Right cardiac atrium (tissue), 5 donors: Measurements from ENCODE around the gene MED31. TPM values are rescaled to one million over a fixed set of nuclear protein-coding genes. Genes with fewer than 3 reads are reported as not detected.
"Not testable (repeated sequence)": the region's sequence is repeated elsewhere in the genome, so short reads cannot be mapped to it uniquely, and the experiment has no call there.

ENCODE experiments used
- ATAC-seq, 2 donors: fragments of 200-7000 bp; cut with Tn5 transposase; one replicate each; pipeline versions ENCODE4 v1.8.0 to v1.9.1; 2020; ENCODE audit warnings: moderate library complexity in 2 of 2, mild to moderate bottlenecking in 1 of 2
- DNase-seq, 3 donors: peaks; one replicate each; pipeline ENCODE4 v3.0.0-alpha.2; 2020
- H3K27ac ChIP-seq: one replicate; pipeline ENCODE4 v1.5.1; 2013; ENCODE audit warnings: mild to moderate bottlenecking, low read length, control low read depth, moderate library complexity
- H3K27me3 ChIP-seq: one replicate; pipeline ENCODE4 v1.6.1; 2013; ENCODE audit not compliant: control insufficient read depth, insufficient read depth
- H3K4me1 ChIP-seq: one replicate; pipeline ENCODE4 v1.6.1; 2013; ENCODE audit warnings: low read length; ENCODE audit not compliant: control insufficient read depth, insufficient read depth
- H3K4me3 ChIP-seq: one replicate; pipeline ENCODE4 v1.5.1; 2013; ENCODE audit warnings: low read length, control low read depth
- H3K9me3 ChIP-seq: one replicate; pipeline ENCODE4 v1.6.1; 2013; ENCODE audit warnings: low read length; ENCODE audit not compliant: control insufficient read depth
- WGBS: extraction: QIAGEN DNeasy Blood & Tissue Kit; methylation state at CpG from one replicate; pipeline ENCODE4 v1.1.7; 2013; 5-methylcytosine and 5-hydroxymethylcytosine counted together
- intact Hi-C, 4 donors: fragments of 100-400 bp; cut with DNase I; formaldehyde crosslinking; loops; one replicate each; pipeline versions ENCODE4 v1.11.0 to v1.14.0; 2022 to 2023
- polyA plus RNA-seq: library from polyadenylated mRNA; stranded (reverse); fragments of 200-250 nt; gene quantifications from one replicate; pipeline ENCODE4 v1.2.3, GENCODE V29; 2013
- total RNA-seq, 4 donors: library from RNA; stranded (reverse); fragmentation: NEBNext Ultra II Directional; extraction: Animal tissue kit (Norgen Biotek cat#: 25700); gene quantifications; one replicate each; pipeline ENCODE4 v1.2.1, GENCODE V29; 2021
- donor health status: healthy with polysubstance abuse.
- donor health status: DM: no; HTN: yes; CAD: no.
- donor health status: DM: no; HTN: no; CAD: no.
- donor health status: DM: no; HTN: yes; CAD: no; lungs with severe emphysema.
- donor health status: DM: yes; HTN: yes; CAD: no.

Gene MED31
- total and polyA plus RNA-seq, 5 donors, result 14.0 to 24.1 (median 16.5) TPM

DNA sequence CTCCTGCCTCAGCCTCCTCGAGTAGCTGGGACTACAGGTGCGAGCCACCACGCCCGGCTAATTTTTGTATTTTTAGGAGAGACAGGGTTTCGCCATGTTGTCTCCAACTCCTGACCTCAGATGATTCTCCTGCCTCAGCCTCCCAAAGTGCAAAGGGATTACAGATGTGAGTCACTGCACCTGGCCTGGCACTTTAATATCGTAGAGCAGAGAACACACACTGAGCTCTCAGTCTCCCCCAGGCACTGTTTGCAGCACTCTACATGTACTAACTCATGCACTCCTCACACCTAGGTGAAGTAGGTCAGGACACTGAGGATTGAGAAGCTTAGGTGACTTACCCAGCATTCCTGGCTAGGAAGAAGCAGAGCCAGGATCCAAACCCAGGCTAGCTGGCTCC lies 15.2 kb upstream of the MED31 start:
- H3K27me3 ChIP-seq, result no peaks in the 10 kb centered on the region

DNA sequence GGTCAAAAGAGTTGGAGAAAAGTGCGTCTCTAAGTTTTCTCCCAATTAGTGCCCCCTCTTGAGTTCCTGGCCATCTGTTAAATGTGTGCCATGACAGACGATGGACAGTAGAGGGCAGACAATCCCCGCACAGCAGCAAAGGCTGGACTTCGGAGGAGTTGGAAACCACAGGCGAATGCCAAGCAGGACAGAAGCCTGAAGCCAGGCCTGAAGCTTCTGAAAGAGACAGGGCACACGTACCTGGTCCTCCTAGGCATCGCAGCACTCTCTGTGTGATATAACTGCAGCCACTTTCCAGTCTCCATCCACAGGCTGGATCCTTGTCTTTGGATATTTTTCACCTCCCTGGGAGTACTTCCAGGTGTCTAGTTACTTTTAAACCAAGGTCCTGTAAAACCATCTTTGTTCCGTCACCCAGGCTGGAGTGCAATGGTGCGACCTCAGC lies 14.7 kb upstream of the MED31 start:
- H3K27ac ChIP-seq, result no peak overlapping the region
- H3K4me1 ChIP-seq, result no peaks in the 10 kb centered on the region
- intact Hi-C loops, result loop anchor here (5.0 to 10.0 kb wide), 4 partner anchors 129 to 339 kb away; partner anchors contain the start of gene TEKT1 (in 1 of the 4)
- ATAC-seq (peak; percentile 91 to 93), DNase-seq (peak; percentile 70 to 81 (median 77))
- 15% methylated on average over 9 of the region's 9 CpGs for WGBS
- no peak overlapping the region for H3K4me3 ChIP-seq
- H3K9me3 ChIP-seq, result no peaks in the 10 kb centered on the region
- H3K27me3 ChIP-seq, result no peaks in the 10 kb centered on the region

More for the DNA sequence above, 15.2 kb upstream of the MED31 start:
- Histone ChIP-seq H3K4me3 (no peak overlapping the region), H3K4me1 (no peaks in the 10 kb centered on the region), H3K9me3 (no peaks in the 10 kb centered on the region), H3K27ac (no peak overlapping the region)
- 95% methylated on average over 6 of the region's 6 CpGs for WGBS
- ATAC-seq, result no peak
- DNase-seq, result no peak
- intact Hi-C loops, result loop anchor here (5.0 to 10.0 kb wide), 4 partner anchors 128 to 338 kb away; partner anchors contain the start of gene TEKT1 (in 1 of the 4)

DNA sequence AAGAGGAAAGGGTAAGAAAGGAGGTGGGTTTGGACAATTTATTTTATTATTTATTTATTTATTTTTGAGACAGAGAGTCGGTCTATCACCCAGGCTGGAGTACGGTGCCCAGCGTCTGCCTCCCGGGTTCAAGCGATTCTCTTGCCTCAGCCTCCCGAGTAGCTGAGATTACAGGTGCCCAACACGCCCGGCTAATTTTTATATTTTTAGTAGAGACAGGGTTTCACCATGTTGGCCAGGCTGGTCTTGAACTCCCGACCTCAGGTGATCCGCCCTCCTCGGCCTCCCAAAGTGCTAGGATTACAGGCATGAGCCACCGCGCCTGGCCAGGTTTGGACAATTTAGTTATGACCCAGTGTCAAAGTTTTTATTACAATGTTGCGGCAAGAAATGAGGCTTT lies 11.8 kb upstream of the MED31 start:
- 91% methylated on average over 14 of the region's 14 CpGs for WGBS
- H3K4me1 ChIP-seq, H3K4me3 ChIP-seq, DNase-seq, H3K9me3 ChIP-seq, H3K27me3 ChIP-seq, ATAC-seq, H3K27ac ChIP-seq: not testable (repeated sequence)
- intact Hi-C loops, result loop anchor here in 3 of 4 donors (10.0 kb wide), 3 partner anchors 132 to 342 kb away; partner anchors contain the start of gene TEKT1 (in 1 of the 3)

DNA sequence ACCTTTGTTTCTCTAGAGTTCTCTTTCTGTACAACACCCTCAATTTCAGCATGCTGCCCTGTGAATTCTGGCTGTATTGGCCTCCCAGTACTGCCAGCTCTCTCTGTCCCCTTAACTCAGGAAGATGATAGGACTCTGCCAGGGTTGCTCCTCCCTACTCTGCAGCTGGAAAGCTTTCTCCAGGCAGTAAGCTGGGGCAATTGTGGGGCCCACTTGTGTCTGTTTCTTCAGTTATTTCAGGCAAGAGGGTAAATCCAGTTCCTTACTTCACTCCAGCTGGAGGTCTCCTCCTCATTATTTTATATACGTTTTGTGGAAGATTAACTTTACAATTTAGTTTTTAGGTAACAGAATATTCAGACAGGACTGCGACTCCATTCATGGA lies 10.1 kb upstream of the MED31 start:
- DNase-seq, result no peak
- H3K9me3 ChIP-seq, result no peaks in the 10 kb centered on the region
- intact Hi-C loops, result loop anchor here in 3 of 4 donors (10.0 kb wide), 3 partner anchors 133 to 343 kb away; partner anchors contain the start of gene TEKT1 (in 1 of the 3)
- no peaks in the 10 kb centered on the region for H3K4me1 ChIP-seq
- no peak overlapping the region for H3K4me3 ChIP-seq
- no peaks in the 10 kb centered on the region for H3K27me3 ChIP-seq
- 82% methylated on average over 2 of the region's 2 CpGs for WGBS
- no peak for ATAC-seq
- H3K27ac ChIP-seq, result no peak overlapping the region

DNA sequence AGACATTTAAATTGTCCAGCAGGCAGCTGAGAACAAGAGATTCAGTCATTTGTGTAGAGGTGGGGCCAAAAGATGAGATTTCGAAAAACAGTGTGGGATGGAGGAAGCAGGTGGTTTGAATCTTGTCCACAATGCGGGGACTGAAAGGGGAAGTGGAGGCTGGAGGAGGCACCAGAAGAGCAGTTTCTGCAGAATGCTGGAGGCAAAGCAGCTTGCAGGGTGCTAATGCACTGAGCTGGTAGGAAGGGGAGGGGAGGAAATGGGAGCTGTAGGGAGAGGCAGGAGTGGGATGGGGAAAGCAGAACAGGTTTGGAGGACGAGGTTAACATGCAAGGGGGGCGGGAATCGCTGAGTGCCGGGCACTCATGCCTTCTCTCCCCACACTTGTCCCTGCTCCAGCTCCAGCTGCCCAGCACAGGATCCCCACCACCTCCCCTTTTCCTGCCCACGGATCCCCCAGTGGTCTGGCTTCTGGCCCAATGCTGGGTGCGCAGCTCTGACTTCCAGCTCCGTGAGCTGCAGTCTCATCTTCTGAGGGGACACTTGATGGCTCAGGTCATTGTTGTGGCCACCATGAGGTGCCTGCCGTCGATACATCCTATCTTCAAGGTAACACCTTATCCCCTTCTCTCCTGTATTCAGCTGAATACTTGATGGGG lies 9.5 kb upstream of the MED31 start:
- intact Hi-C loops, result loop anchor here in 3 of 4 donors (10.0 kb wide), 3 partner anchors 134 to 344 kb away; partner anchors contain the start of gene TEKT1 (in 1 of the 3)
- 35% methylated on average over 11 of the region's 11 CpGs for whole genome bisulfite sequencing
- no peak for DNase-seq
- no peak overlapping the region for H3K4me3 ChIP-seq
- H3K27me3 ChIP-seq, result no peaks in the 10 kb centered on the region
- no peaks in the 10 kb centered on the region for H3K9me3 ChIP-seq
- no peak overlapping the region for H3K27ac ChIP-seq
- no peaks in the 10 kb centered on the region for H3K4me1 ChIP-seq
- ATAC-seq, result no peak

DNA sequence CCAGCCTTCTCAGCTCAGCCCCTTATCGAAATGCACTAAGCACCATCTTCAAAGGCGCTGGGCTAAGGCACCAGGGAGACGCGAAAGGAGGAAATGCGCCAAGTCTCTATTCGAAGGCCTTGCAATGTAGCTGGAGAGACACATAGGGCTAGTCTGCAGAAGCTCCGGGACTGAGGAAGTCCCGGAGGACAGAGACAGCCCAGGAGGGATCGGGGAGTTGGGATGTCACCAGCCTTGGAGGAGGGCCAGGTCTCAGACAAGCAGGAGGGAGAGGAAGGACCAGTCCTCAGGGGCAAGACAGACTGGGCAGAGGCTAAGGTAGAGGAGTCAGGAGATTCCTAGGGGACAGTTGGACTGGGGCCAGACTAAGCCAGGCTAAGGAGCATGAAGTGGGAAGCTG lies 8.7 kb upstream of the MED31 start:
- H3K27ac ChIP-seq, result no peak overlapping the region
- H3K4me1 ChIP-seq, result no peaks in the 10 kb centered on the region
- intact Hi-C loops, result loop anchor here in 3 of 4 donors (10.0 kb wide), 3 partner anchors 135 to 345 kb away; partner anchors contain the start of gene TEKT1 (in 1 of the 3)
- no peak for DNase-seq
- H3K4me3 ChIP-seq, result no peak overlapping the region
- no peaks in the 10 kb centered on the region for H3K9me3 ChIP-seq
- no peaks in the 10 kb centered on the region for H3K27me3 ChIP-seq
- no peak for ATAC-seq
- WGBS, result 67% methylated on average over 9 of the region's 9 CpGs

DNA sequence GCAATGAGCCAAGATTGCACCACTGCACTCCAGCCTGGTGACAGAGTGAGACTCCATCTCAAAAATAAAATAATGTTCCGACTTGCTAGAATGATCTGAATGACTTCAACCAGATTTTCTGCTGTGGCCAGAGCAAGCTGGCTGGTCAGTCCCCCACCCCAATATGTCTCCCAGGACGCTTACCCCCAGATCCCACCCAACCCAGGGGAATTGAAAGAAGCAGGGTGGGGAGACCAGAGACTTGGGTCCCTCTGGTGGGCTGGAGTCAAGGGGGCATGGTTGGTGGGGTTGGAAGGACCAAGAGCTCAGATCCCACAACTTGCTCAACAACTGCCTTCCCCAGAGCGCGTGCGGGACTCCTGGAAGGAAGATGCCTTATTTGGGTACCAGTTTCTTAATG lies 7.0 kb upstream of the MED31 start:
- 79% methylated on average over 5 of the region's 5 CpGs for WGBS
- H3K4me1 ChIP-seq, DNase-seq, H3K27ac ChIP-seq, H3K4me3 ChIP-seq, intact Hi-C loops, H3K9me3 ChIP-seq, ATAC-seq, H3K27me3 ChIP-seq: not testable (repeated sequence)

DNA sequence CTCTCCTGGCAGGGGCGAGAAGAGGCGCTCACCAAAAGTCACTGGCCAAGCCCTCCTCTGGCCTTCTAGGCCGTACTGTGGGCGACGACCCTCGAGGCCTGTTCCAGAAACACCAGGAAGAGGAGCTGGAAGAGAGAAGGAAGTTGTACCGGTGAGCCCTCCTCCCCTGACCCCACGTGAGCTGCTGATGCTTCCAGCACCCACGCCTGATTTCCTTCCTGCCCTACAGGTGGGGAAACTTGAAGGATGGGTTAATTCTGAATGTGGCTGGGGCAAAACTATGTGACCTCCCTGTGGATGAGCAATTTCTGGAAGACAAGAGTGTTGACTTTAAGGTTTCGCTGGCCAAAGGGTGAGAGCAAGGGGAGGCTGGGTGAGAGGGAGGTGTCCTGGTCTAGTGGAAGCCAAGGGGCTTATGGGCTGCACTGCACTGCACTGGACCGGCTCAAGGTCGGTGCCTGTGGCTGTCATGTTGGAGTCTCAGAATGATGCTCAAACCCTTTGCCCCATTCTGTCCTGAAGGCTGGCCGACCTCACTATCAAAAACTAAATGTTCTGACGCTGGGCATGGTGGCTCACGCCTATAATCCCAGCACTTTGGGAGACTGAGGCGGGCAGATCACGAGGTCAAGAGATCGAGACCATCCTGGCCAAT lies 6.4 kb upstream of the MED31 start:
- intact Hi-C loops, result no loop called here
- 72% methylated on average over 18 of the region's 18 CpGs for whole genome bisulfite sequencing
- DNase-seq (no peak), ATAC-seq (no peak)
- no peaks in the 10 kb centered on the region for H3K9me3 ChIP-seq
- no peaks in the 10 kb centered on the region for H3K4me1 ChIP-seq
- no peak overlapping the region for H3K4me3 ChIP-seq
- no peak overlapping the region for H3K27ac ChIP-seq
- H3K27me3 ChIP-seq, result no peaks in the 10 kb centered on the region

DNA sequence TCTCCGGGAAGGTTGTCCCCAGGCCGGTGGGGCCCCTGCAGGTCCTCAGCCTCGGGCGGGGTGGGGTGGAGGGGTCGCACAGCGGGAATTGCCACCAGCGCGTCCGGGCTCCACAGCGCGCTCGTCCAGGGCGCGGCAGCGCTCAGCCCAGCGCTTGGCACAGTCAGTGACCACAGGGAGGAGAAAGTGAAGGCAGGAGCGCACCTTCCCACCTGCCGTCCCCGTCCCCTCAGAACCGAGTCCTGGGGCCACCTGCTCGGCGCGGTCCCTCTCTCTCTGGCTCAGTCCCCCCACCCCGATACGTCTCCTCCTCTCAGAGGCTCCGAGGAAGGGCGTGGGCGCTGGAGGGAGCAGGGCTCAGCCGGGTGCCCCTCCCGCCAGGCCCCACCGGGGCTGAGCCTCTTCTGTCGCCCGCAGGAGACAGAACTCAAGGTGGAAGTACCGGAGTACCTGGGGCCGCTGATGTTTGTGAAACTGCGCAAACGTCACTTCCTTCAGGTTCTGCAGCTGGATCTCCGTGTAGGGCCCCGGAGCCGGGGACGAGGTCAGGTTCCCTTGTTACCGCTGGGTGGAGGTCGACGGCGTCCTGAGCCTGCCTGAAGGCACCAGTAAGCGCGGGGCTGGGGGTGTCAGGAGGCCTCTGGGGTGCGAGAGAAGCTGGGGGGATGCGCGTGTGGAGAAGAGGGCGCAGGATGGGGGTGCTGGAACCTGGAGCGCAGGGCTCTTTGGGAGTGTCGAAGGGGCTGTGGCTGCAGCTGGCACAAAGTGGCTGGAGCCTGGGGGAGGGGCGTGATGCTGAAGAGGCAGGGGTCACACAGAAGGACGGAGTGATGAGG lies 5.6 kb upstream of the MED31 start:
- H3K27me3 ChIP-seq, DNase-seq, H3K4me1 ChIP-seq, H3K4me3 ChIP-seq, intact Hi-C loops, H3K9me3 ChIP-seq, H3K27ac ChIP-seq: not testable (repeated sequence)
- 7% methylated on average over 53 of the region's 55 CpGs for WGBS
- peak in 1 of 2 donors; percentile 29 for ATAC-seq

DNA sequence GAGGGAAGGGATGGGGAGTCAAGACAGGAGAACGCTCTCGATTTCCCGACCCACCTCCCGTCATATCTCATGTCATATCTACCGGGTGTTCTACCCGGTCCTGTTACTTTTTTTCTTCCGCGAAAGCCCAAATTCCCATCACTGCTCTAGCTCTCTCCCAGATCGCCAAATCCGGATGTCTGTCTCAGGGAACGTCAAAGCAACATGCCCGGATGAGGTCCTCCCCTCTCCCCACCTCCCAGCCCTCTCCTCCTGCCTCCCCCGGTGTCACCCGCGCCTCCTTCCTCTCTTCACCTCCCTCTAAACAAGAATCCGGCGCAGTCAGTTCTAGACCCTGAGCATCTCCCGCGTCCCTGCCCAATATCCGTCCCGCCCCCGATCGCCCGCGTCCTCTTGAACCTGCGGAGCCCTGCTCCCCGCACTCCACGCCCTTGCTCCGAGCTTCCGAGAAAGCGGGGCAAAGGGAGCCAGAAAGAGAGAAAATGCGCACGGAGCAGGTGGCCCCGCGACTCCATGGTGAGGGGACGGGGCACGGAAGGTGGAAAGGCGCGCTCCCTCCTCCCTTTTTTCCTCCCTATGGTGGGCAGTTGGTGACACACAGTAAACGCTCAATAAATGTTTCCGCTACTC lies 4.4 kb upstream of the MED31 start:
- H3K9me3 ChIP-seq, ATAC-seq, H3K27me3 ChIP-seq, intact Hi-C loops, H3K27ac ChIP-seq, H3K4me1 ChIP-seq, H3K4me3 ChIP-seq, DNase-seq: not testable (repeated sequence)
- WGBS, result 2% methylated on average over 36 of the region's 41 CpGs
